Spleen (tissue), 11 donors: Measurements from ENCODE around the gene PTPRT. TPM values are rescaled to one million over a fixed set of nuclear protein-coding genes. Genes with fewer than 3 reads are reported as not detected.

Experiments
- DNase-seq: peaks from one replicate; pipeline ENCODE4 v3.0.0-alpha.2; 2020
- H3K27ac ChIP-seq, 8 donors: fragments of 200-600 bp; sonication (generic) in 7 of 8; 1 replicate in 4 of 8; 2 replicates in 4 of 8; pipeline versions ENCODE4 v1.5.0 to v1.8.0; 2016 to 2021; ENCODE audit warnings: inconsistent platforms in 4 of 8, mild to moderate bottlenecking in 4 of 8, moderate library complexity in 1 of 8
- H3K27me3 ChIP-seq, 7 donors: fragments of 200-600 bp; sonication (generic) in 6 of 7; replicated peaks in 1 of 7; 1 replicate in 4 of 7; 2 replicates in 3 of 7; pipeline versions ENCODE4 v1.5.0 to v1.8.0; 2016 to 2021; ENCODE audit warnings: inconsistent platforms in 3 of 7, mild to moderate bottlenecking in 1 of 7
- H3K36me3 ChIP-seq, 6 donors: fragments of 200-600 bp; sonication (generic) in 5 of 6; 1 replicate in 4 of 6; 2 replicates in 2 of 6; pipeline versions ENCODE4 v1.5.0 to v1.8.0; 2016 to 2021; ENCODE audit warnings: inconsistent platforms in 2 of 6
- H3K4me1 ChIP-seq, 6 donors: fragments of 200-600 bp; sonication (generic) in 5 of 6; 1 replicate in 3 of 6; 2 replicates in 3 of 6; pipeline versions ENCODE4 v1.5.0 to v1.8.0; 2016 to 2021; ENCODE audit warnings: inconsistent platforms in 3 of 6
- H3K4me3 ChIP-seq, 8 donors: fragments of 200-600 bp; sonication (generic) in 7 of 8; 1 replicate in 4 of 8; 2 replicates in 4 of 8; pipeline versions ENCODE4 v1.5.0 to v1.8.0; 2016 to 2021; ENCODE audit warnings: inconsistent platforms in 4 of 8, mild to moderate bottlenecking in 4 of 8, moderate library complexity in 2 of 8
- H3K9me3 ChIP-seq, 8 donors: fragments of 200-600 bp; sonication (generic) in 7 of 8; 1 replicate in 4 of 8; 2 replicates in 4 of 8; pipeline versions ENCODE4 v1.5.0 to v1.8.0; 2016 to 2021; ENCODE audit warnings: inconsistent platforms in 4 of 8
- CTCF ChIP-seq, 11 experiments: fragments of 200-600 bp in 7 of 11; fragments of 450-650 bp in 4 of 11; sonication (generic) in 4 of 11; IDR thresholded peaks in 8 of 11; conservative IDR thresholded peaks in 3 of 11; 1 replicate in 7 of 11; 2 replicates in 4 of 11; pipeline versions ENCODE4 v1.4.0 to v1.8.0; 2016 to 2021; ENCODE audit warnings: antibody characterized with exemption in 11 of 11, inconsistent platforms in 4 of 11, mild to moderate bottlenecking in 1 of 11
- POLR2A ChIP-seq, 3 donors: fragments of 450-650 bp; IDR thresholded peaks; one replicate each; pipeline ENCODE4 v1.5.1; 2017; ENCODE audit warnings: antibody characterized with exemption in 3 of 3, mild to moderate bottlenecking in 1 of 3
- POLR2AphosphoS5 ChIP-seq, 3 donors: sonication (generic); formaldehyde crosslinking; IDR thresholded peaks; one replicate each; pipeline ENCODE4 v1.5.1; 2017; ENCODE audit warnings: antibody characterized with exemption in 3 of 3
- WGBS, 5 donors: extraction: QIAGEN DNeasy Blood & Tissue Kit in 3 of 5; methylation state at CpG; one replicate each; pipeline versions ENCODE4 v1.1.5 to v1.1.7; 2013 to 2018; 5-methylcytosine and 5-hydroxymethylcytosine counted together
- intact Hi-C: fragments of 100-400 bp; cut with DNase I; formaldehyde crosslinking; loops from one replicate; pipeline ENCODE4 v1.15.0; 2023; ENCODE audit warnings: low total_unique reads
- polyA plus RNA-seq, 3 donors: library from polyadenylated mRNA; stranded (reverse); fragments of 200-250 nt; gene quantifications; one replicate each; pipeline ENCODE4 v1.2.1, GENCODE V29; 2013
- total RNA-seq, 7 donors: library from RNA; depleted of rRNA in 3 of 7; stranded (reverse); fragments of >200 nt in 3 of 7; fragmentation: NEBNext Ultra II Directional in 4 of 7; extraction: Animal tissue kit (Norgen Biotek cat#: 25700) in 4 of 7; gene quantifications; one replicate each; pipeline versions ENCODE4 v1.1.0 to v1.2.1, GENCODE V29; 2016 to 2021
- donor health status: healthy with polysubstance abuse.
- donor health status: DM: no; HTN: no; CAD: no; lungs with moderate emphysema.
- donor health status: DM: no; HTN: no; CAD: no.
- donor health status: Bipolar disorder and iron deficiency.
- donor health status: healthy.
- donor health status: DM: no; HTN: no; CAD: no.
- donor health status: DM: yes; HTN: yes; CAD: no.

The PTPRT gene
- total and polyA plus RNA-seq, 10 donors, result 0.02 to 4.7 (median 1.2) TPM

GRCh38 chr20:42111349-42111748, 1078.4 kb downstream of the PTPRT start:
- WGBS, 5 donors, result 83 to 91% (median 86%) methylated on average over 1 of the region's 1 CpG
- DNase-seq, result no peak
- intact Hi-C loops, result no loop called here
- Histone ChIP-seq H3K36me3 (no peaks in the 10 kb centered on the region), H3K9me3 (no peaks in the 10 kb centered on the region), H3K4me3 (no peak overlapping the region), H3K4me1 (no peaks in the 10 kb centered on the region), H3K27me3 (no peaks in the 10 kb centered on the region), H3K27ac (no peak overlapping the region)
- TF ChIP-seq POLR2AphosphoS5 (IDR thresholded peaks at IDR 0.05), result no peak
- no peak for TF ChIP-seq CTCF (IDR thresholded peaks at IDR 0.05 in 8 of 11, conservative IDR thresholded peaks at IDR 0.05 in 3 of 11)
- TF ChIP-seq POLR2A (IDR thresholded peaks at IDR 0.05), result no peak

GRCh38 chr20:42110301-42110700, 1079.4 kb downstream of the PTPRT start:
- WGBS, 5 donors, result 71 to 79% (median 77%) methylated on average over 15 of the region's 15 CpGs
- Histone ChIP-seq H3K4me1 (no peaks in the 10 kb centered on the region), H3K27ac (no peak overlapping the region), H3K9me3 (no peaks in the 10 kb centered on the region), H3K36me3 (no peaks in the 10 kb centered on the region), H3K4me3 (no peak overlapping the region), H3K27me3 (no peaks in the 10 kb centered on the region)
- TF ChIP-seq POLR2AphosphoS5 (IDR thresholded peaks at IDR 0.05), result no peak
- no peak for TF ChIP-seq POLR2A (IDR thresholded peaks at IDR 0.05)
- no peak for TF ChIP-seq CTCF (IDR thresholded peaks at IDR 0.05 in 8 of 11, conservative IDR thresholded peaks at IDR 0.05 in 3 of 11)
- DNase-seq, result no peak
- intact Hi-C loops, result no loop called here

GRCh38 chr20:42102000-42102399, 1087.7 kb downstream of the PTPRT start:
- intact Hi-C loops, result no loop called here
- H3K36me3 ChIP-seq, result no peaks in the 10 kb centered on the region

GRCh38 chr20:42100137-42100704, 1089.5 kb downstream of the PTPRT start:
- no peaks in the 10 kb centered on the region for H3K27me3 ChIP-seq
- no peak for DNase-seq
- no peak overlapping the region for H3K27ac ChIP-seq
- no peak overlapping the region for H3K4me3 ChIP-seq
- H3K4me1 ChIP-seq, result no peaks in the 10 kb centered on the region
- no peaks in the 10 kb centered on the region for H3K36me3 ChIP-seq
- 73 to 86% (median 81%) methylated on average over 9 of the region's 9 CpGs for WGBS, 5 donors
- TF ChIP-seq CTCF (IDR thresholded peaks at IDR 0.05 in 8 of 11, conservative IDR thresholded peaks at IDR 0.05 in 3 of 11), result no peak
- TF ChIP-seq POLR2AphosphoS5 (IDR thresholded peaks at IDR 0.05), result no peak
- no peak for TF ChIP-seq POLR2A (IDR thresholded peaks at IDR 0.05)
- intact Hi-C loops, result no loop called here
- no peaks in the 10 kb centered on the region for H3K9me3 ChIP-seq

More at GRCh38 chr20:42102000-42102399, 1087.7 kb downstream of the PTPRT start:
- no peaks in the 10 kb centered on the region for H3K9me3 ChIP-seq
- H3K4me1 ChIP-seq, result no peaks in the 10 kb centered on the region
- H3K4me3 ChIP-seq, result no peak overlapping the region
- TF ChIP-seq POLR2A (IDR thresholded peaks at IDR 0.05), result no peak
- no peak for TF ChIP-seq POLR2AphosphoS5 (IDR thresholded peaks at IDR 0.05)
- no peak for TF ChIP-seq CTCF (IDR thresholded peaks at IDR 0.05 in 8 of 11, conservative IDR thresholded peaks at IDR 0.05 in 3 of 11)
- no peaks in the 10 kb centered on the region for H3K27me3 ChIP-seq
- H3K27ac ChIP-seq, result no peak overlapping the region
- DNase-seq, result no peak
- WGBS, 5 donors, result 82 to 90% (median 84%) methylated on average over 12 of the region's 12 CpGs
